Naive thymus-derived CD8-positive, alpha-beta T cell (primary cell): ENCODE data around the gene PPM1H. TPM values are rescaled to one million over a fixed set of nuclear protein-coding genes. Genes with fewer than 3 reads are reported as not detected.
"Not testable (repeated sequence)": the region's sequence is repeated elsewhere in the genome, so short reads cannot be mapped to it uniquely, and the experiment has no call there.

Experiments
- ATAC-seq, 2 donors: fragments of 150-1000 bp; cut with Tn5 transposase in 1 of 2; sonication (Bioruptor Pico), chemical (Tn5 transposase) in 1 of 2; 1 replicate in 1 of 2; 2 replicates in 1 of 2; pipeline ENCODE4 v1.10.0; 2021; ENCODE audit warnings: mild to moderate bottlenecking in 2 of 2, moderate library complexity in 2 of 2
- POLR2A ChIA-PET: fragments of 350-600 bp; sonication (Branson Sonifier 250); formaldehyde crosslinking; loops from one replicate; lab custom pipeline; 2021; ENCODE audit warnings: antibody characterized with exemption; lab: Charles Lee
- DNase-seq, 10 donors: peaks; one replicate each; pipeline versions ENCODE4 v3.0.0 to v3.0.0-alpha.2; 2020 to 2022
- H3K27ac Mint-ChIP-seq, 10 donors: one replicate each; pipeline ENCODE4 v1.8.0; 2020 to 2022; ENCODE audit warnings: mild to moderate bottlenecking in 10 of 10, mixed read lengths in 10 of 10, moderate library complexity in 4 of 10, inconsistent platforms in 1 of 10
- H3K27me3 Mint-ChIP-seq, 5 donors: one replicate each; pipeline ENCODE4 v1.8.0; 2021 to 2022; ENCODE audit warnings: mixed read lengths in 5 of 5
- H3K36me3 Mint-ChIP-seq, 3 donors: one replicate each; pipeline ENCODE4 v1.8.0; 2020 to 2022; ENCODE audit warnings: mixed read lengths in 3 of 3, mild to moderate bottlenecking in 2 of 3, inconsistent platforms in 1 of 3
- H3K4me1 Mint-ChIP-seq, 4 donors: one replicate each; pipeline ENCODE4 v1.8.0; 2021 to 2022; ENCODE audit warnings: mixed read lengths in 4 of 4
- H3K4me3 Mint-ChIP-seq, 10 donors: one replicate each; pipeline ENCODE4 v1.8.0; 2020 to 2022; ENCODE audit warnings: mild to moderate bottlenecking in 10 of 10, mixed read lengths in 10 of 10, moderate library complexity in 6 of 10, inconsistent platforms in 1 of 10
- H3K9me3 Mint-ChIP-seq, 9 donors: one replicate each; pipeline ENCODE4 v1.8.0; 2020 to 2022; ENCODE audit warnings: mixed read lengths in 9 of 9, mild to moderate bottlenecking in 3 of 9, inconsistent platforms in 1 of 9, moderate library complexity in 1 of 9
- polyA plus RNA-seq, 3 donors: library from polyadenylated mRNA; unstranded; fragments of 300-500 nt; fragmentation: Illumina TruSeq; gene quantifications; one replicate each; pipeline ENCODE4 v1.2.3, GENCODE V29; 2021
- total RNA-seq, 8 experiments: library from RNA in 2 of 8; stranded (reverse) in 2 of 8; gene quantifications; one replicate each; pipeline ENCODE4 v1.2.3 and lab custom pipeline; 2021 to 2026

PPM1H gene
- total and polyA plus RNA-seq, 5 experiments from 2014 or later, result not detected

GRCh38 chr12:62736596-62736995, 198.4 kb downstream of the PPM1H start:
- Mint-ChIP-seq H3K4me3 (no peak overlapping the region), H3K27me3 (peaks cover 0 to 4% (median 0%) of the 10 kb centered on the region in 5 donors), H3K4me1 (peaks cover 0 to 8% (median 5%) of the 10 kb centered on the region in 4 donors), H3K36me3 (no peaks in the 10 kb centered on the region), H3K27ac (no peak overlapping the region), H3K9me3 (no peaks in the 10 kb centered on the region)
- no peak for ATAC-seq
- DNase-seq, result no peak
- POLR2A ChIA-PET, result no interaction called here

GRCh38 chr12:62732861-62733427, 202.0 kb downstream of the PPM1H start:
- peaks cover 0 to 5% (median 2%) of the 10 kb centered on the region in 4 donors for H3K4me1 Mint-ChIP-seq
- DNase-seq, result no peak
- H3K36me3 Mint-ChIP-seq, result no peaks in the 10 kb centered on the region
- no peak overlapping the region for H3K4me3 Mint-ChIP-seq
- no peak overlapping the region for H3K27ac Mint-ChIP-seq
- POLR2A ChIA-PET, result no interaction called here
- no peaks in the 10 kb centered on the region for H3K9me3 Mint-ChIP-seq
- ATAC-seq, result no peak
- H3K27me3 Mint-ChIP-seq, result peaks cover 0 to 7% (median 0%) of the 10 kb centered on the region in 5 donors

GRCh38 chr12:62731055-62731820, 203.7 kb downstream of the PPM1H start:
- Mint-ChIP-seq H3K4me3 (no peak overlapping the region), H3K9me3 (no peaks in the 10 kb centered on the region), H3K4me1 (peaks cover 0 to 5% (median 2%) of the 10 kb centered on the region in 4 donors), H3K27me3 (peaks cover 0 to 7% (median 0%) of the 10 kb centered on the region in 5 donors), H3K27ac (no peak overlapping the region), H3K36me3 (no peaks in the 10 kb centered on the region)
- POLR2A ChIA-PET, result no interaction called here
- ATAC-seq (no peak), DNase-seq (no peak)

- ATAC-seq (no peak), DNase-seq (no peak)
- peaks cover 0 to 7% (median 0%) of the 10 kb centered on the region in 5 donors for H3K27me3 Mint-ChIP-seq
- POLR2A ChIA-PET, result no interaction called here
- H3K36me3 Mint-ChIP-seq, result no peaks in the 10 kb centered on the region
- no peak overlapping the region for H3K27ac Mint-ChIP-seq
- H3K4me1 Mint-ChIP-seq, result peaks cover 0 to 5% (median 2%) of the 10 kb centered on the region in 4 donors
- no peak overlapping the region for H3K4me3 Mint-ChIP-seq
- H3K9me3 Mint-ChIP-seq, result no peaks in the 10 kb centered on the region
Observed at GRCh38 chr12:62730649-62731048, 204.3 kb downstream of the PPM1H start.

GRCh38 chr12:62729579-62730544, 205.1 kb downstream of the PPM1H start:
- ATAC-seq, DNase-seq, H3K9me3 Mint-ChIP-seq, H3K27me3 Mint-ChIP-seq, H3K4me1 Mint-ChIP-seq, H3K27ac Mint-ChIP-seq, POLR2A ChIA-PET, H3K36me3 Mint-ChIP-seq, H3K4me3 Mint-ChIP-seq: not testable (repeated sequence)

- POLR2A ChIA-PET, result no interaction called here
- no peak overlapping the region for H3K4me3 Mint-ChIP-seq
- no peak for ATAC-seq
- no peak overlapping the region for H3K27ac Mint-ChIP-seq
- no peaks in the 10 kb centered on the region for H3K9me3 Mint-ChIP-seq
- H3K4me1 Mint-ChIP-seq, result peaks cover 0 to 5% (median 2%) of the 10 kb centered on the region in 4 donors
- H3K36me3 Mint-ChIP-seq, result no peaks in the 10 kb centered on the region
- peaks cover 0 to 3% (median 0%) of the 10 kb centered on the region in 5 donors for H3K27me3 Mint-ChIP-seq
- no peak for DNase-seq
Observed at GRCh38 chr12:62728741-62729140, 206.2 kb downstream of the PPM1H start.

- peaks cover 0 to 3% (median 0%) of the 10 kb centered on the region in 5 donors for H3K27me3 Mint-ChIP-seq
- no peak overlapping the region for H3K4me3 Mint-ChIP-seq
- H3K27ac Mint-ChIP-seq, result no peak overlapping the region
- H3K36me3 Mint-ChIP-seq, result no peaks in the 10 kb centered on the region
- no peaks in the 10 kb centered on the region for H3K9me3 Mint-ChIP-seq
- peaks cover 0 to 5% (median 2%) of the 10 kb centered on the region in 4 donors for H3K4me1 Mint-ChIP-seq
- ATAC-seq, result no peak
- DNase-seq, result no peak
- POLR2A ChIA-PET, result no interaction called here
Observed at GRCh38 chr12:62726471-62726980, 208.4 kb downstream of the PPM1H start.

GRCh38 chr12:62725781-62726180, 209.2 kb downstream of the PPM1H start:
- Mint-ChIP-seq H3K4me1 (peaks cover 0 to 3% (median 0%) of the 10 kb centered on the region in 4 donors), H3K27me3 (peaks cover 0 to 3% (median 0%) of the 10 kb centered on the region in 5 donors), H3K27ac (no peak overlapping the region), H3K4me3 (no peak overlapping the region), H3K36me3 (no peaks in the 10 kb centered on the region), H3K9me3 (no peaks in the 10 kb centered on the region)
- ATAC-seq (no peak), DNase-seq (no peak)
- POLR2A ChIA-PET, result no interaction called here

GRCh38 chr12:62724947-62725451, 210.0 kb downstream of the PPM1H start:
- peaks cover 0 to 3% (median 0%) of the 10 kb centered on the region in 4 donors for H3K4me1 Mint-ChIP-seq
- H3K27ac Mint-ChIP-seq, result no peak overlapping the region
- H3K4me3 Mint-ChIP-seq, result no peak overlapping the region
- peaks cover 0 to 3% (median 0%) of the 10 kb centered on the region in 5 donors for H3K27me3 Mint-ChIP-seq
- H3K9me3 Mint-ChIP-seq, result no peaks in the 10 kb centered on the region
- no peaks in the 10 kb centered on the region for H3K36me3 Mint-ChIP-seq
- no peak for DNase-seq
- ATAC-seq, result no peak
- POLR2A ChIA-PET, result no interaction called here

GRCh38 chr12:62724285-62724684, 210.7 kb downstream of the PPM1H start:
- peaks cover 0 to 3% (median 0%) of the 10 kb centered on the region in 5 donors for H3K27me3 Mint-ChIP-seq
- H3K4me3 Mint-ChIP-seq, result no peak overlapping the region
- DNase-seq (no peak), ATAC-seq (no peak)
- no peaks in the 10 kb centered on the region for H3K9me3 Mint-ChIP-seq
- no peaks in the 10 kb centered on the region for H3K36me3 Mint-ChIP-seq
- peaks cover 0 to 3% (median 0%) of the 10 kb centered on the region in 4 donors for H3K4me1 Mint-ChIP-seq
- no peak overlapping the region for H3K27ac Mint-ChIP-seq
- POLR2A ChIA-PET, result no interaction called here

- Mint-ChIP-seq H3K36me3 (no peaks in the 10 kb centered on the region), H3K27ac (no peak overlapping the region), H3K4me3 (no peak overlapping the region), H3K9me3 (no peaks in the 10 kb centered on the region), H3K27me3 (no peaks in the 10 kb centered on the region), H3K4me1 (no peaks in the 10 kb centered on the region)
- POLR2A ChIA-PET, result no interaction called here
- no peak for DNase-seq
- no peak for ATAC-seq
Observed at GRCh38 chr12:62722971-62723680, 211.8 kb downstream of the PPM1H start.
